22Rv1 (cell line): ENCODE measurements around the gene STOML3.

Source experiments
- ZFX ChIP-seq: fragments of 450-650 bp; IDR thresholded peaks from 2 replicates; pipeline ENCODE4 v1.6.1; 2017; ENCODE audit warnings: antibody characterized with exemption, borderline replicate concordance
- TF ChIP-seq, protein P1 (sequence below): fragments of 450-650 bp; IDR thresholded peaks from 2 replicates; pipeline ENCODE4 v1.5.1; 2017; ENCODE audit warnings: mild to moderate bottlenecking

DNA sequence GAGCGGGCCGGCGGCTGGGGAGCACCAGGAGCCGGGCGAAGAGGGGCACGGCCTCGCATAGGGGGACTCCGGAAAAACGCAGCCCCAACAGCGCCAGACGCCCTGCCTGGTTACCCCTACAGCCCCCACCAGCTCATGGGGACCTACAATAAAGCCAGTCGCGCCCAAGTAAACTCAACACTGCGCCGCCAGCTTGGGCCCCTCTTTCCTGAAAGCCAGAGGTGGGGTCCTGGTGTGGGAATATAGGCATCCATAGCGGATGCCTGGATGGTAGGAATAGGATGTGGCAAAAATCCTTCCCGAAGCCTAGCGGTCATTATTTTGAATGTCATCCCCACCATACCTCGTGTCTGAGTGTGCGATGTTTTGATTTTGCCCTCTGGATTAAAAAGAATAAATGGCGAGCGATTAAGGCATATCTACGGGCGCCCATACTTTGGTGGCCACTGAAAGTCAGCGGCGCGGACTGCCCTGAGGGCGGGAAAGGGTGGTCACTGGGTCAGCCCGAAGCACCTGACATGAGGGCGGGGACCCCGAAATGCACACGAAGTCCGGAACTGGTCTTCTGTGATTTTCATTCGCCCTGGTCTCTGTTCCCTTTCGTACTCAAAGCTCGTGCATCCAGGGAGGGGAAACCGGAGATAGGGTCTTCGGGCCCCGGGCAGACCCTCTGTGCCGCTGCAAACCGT lies 47.4 kb upstream of the STOML3 start, which contains the start of the genes NHLRC3 and PROSER1:
- TF ChIP-seq, protein P1, sequence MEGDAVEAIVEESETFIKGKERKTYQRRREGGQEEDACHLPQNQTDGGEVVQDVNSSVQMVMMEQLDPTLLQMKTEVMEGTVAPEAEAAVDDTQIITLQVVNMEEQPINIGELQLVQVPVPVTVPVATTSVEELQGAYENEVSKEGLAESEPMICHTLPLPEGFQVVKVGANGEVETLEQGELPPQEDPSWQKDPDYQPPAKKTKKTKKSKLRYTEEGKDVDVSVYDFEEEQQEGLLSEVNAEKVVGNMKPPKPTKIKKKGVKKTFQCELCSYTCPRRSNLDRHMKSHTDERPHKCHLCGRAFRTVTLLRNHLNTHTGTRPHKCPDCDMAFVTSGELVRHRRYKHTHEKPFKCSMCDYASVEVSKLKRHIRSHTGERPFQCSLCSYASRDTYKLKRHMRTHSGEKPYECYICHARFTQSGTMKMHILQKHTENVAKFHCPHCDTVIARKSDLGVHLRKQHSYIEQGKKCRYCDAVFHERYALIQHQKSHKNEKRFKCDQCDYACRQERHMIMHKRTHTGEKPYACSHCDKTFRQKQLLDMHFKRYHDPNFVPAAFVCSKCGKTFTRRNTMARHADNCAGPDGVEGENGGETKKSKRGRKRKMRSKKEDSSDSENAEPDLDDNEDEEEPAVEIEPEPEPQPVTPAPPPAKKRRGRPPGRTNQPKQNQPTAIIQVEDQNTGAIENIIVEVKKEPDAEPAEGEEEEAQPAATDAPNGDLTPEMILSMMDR: no peak
- no peak for TF ChIP-seq ZFX
